ENCODE measurements around the gene MAP1LC3B. TPM values are rescaled to one million over a fixed set of nuclear protein-coding genes. Genes with fewer than 3 reads are reported as not detected.

Gene MAP1LC3B
- total RNA-seq, 1 donor = 54.9 TPM

DNA sequence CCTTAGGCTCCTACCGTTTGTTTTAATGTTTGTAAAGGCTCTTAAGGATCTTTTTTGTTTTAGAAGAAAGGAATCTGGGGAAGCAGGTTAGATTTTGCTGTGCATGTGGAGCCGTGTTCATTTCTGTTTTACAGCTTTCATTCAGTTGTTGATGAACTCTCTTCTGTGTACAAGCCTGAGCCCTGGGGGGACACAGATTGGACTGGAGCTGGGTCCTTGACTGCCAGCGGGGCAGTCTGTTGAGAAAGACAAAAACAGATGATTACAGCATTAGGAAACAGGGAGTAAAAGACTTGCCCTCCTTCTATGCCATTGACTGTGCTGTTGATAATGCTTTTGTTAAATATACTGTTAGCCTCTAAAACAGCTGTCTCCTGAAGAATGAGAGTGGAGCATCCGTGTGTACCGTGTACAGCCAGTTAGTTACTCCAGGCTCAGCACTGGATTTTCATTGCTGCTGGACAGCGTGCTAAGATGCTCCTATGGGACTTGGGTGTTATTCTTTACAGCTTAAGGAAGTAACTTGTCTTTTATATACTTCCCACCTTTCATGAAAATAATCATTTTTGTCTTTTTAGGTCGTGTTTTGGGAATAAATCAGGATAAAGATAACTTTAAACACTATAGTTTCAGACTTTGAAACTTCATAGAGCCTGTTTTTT, 3.2 kb downstream of the MAP1LC3B start:
- no peak overlapping the region for H3K4me3 ChIP-seq (ENCODE audit: low read depth, low read length)
- no peak for DNase-seq (ENCODE audit: low read depth)
- TF ChIP-seq, protein P1, sequence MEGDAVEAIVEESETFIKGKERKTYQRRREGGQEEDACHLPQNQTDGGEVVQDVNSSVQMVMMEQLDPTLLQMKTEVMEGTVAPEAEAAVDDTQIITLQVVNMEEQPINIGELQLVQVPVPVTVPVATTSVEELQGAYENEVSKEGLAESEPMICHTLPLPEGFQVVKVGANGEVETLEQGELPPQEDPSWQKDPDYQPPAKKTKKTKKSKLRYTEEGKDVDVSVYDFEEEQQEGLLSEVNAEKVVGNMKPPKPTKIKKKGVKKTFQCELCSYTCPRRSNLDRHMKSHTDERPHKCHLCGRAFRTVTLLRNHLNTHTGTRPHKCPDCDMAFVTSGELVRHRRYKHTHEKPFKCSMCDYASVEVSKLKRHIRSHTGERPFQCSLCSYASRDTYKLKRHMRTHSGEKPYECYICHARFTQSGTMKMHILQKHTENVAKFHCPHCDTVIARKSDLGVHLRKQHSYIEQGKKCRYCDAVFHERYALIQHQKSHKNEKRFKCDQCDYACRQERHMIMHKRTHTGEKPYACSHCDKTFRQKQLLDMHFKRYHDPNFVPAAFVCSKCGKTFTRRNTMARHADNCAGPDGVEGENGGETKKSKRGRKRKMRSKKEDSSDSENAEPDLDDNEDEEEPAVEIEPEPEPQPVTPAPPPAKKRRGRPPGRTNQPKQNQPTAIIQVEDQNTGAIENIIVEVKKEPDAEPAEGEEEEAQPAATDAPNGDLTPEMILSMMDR (IDR thresholded peaks at IDR 0.05; ENCODE audit: insufficient read depth, low read length) = no peak

DNA sequence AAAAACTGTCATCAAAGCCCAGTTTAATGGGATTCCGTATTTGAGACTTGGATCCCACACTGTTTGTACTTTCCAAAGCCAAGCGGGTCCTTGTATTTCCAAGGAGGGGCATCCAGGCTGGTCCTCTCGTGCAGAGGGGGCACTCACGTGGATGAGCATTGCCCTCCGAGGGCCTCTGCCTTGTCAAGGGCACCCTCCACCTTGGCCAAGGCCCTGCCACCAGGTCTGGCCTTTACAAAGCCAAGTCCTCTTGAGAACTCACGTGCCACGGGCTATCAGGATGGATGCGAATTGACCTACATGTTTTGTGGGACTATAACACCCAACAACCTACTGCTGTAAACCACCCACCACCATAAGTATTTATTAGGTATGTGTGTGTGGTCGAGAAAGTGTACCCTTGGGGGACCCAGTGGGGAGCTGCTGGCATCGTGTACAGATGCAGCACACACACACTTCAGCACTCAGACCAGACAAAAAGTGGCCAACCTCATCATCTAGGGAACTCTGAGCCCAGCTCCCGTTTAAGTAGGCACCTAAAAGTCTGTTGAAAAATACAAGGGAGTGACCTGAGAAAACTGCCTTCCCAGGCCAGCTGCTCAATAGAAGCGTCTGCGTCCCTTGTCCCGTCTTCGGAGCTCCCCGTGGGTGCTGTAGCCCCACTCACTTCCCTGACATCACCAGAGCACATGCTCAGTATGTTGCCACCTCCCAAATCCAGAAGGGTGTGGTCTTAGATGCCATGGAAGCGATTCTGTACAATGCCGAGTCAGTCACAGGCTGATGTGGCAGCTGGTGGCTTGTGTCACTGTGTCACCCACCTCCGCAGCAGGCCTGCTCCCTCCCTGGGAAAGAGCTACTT, 12.9 kb downstream of the MAP1LC3B start:
- TF ChIP-seq, protein P1 (IDR thresholded peaks at IDR 0.05; ENCODE audit: insufficient read depth, low read length) = no peak
- H3K4me3 ChIP-seq (ENCODE audit: low read depth, low read length) = no peak overlapping the region
- no peak for DNase-seq (ENCODE audit: low read depth)

DNA sequence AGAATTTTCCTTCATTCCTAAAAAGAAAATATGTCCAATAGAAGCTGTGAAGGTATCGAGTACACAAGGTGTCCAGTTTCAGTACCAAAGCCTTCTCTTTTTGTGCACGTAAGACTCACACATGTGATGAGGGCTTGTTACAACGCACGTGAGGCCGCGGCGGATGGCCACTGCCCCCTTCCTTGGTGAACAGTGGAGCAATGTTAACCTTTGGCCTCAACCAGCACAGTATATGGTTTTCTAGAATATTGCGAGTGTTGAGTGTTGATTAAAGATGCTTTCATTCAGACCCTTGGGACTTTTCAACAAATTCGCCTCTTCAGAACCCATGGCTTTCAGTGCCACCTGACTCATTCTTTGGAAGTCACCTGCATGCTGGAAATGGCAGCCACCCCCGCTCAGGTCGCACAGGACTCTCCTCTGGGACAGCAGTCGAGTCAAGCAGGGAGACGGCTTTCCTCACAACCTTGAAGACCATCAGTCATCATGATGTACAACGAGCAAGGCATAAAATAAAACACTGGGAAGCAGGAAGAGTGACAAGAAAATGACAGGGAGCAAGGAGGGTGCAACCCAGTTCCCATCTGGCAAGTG, 14.5 kb downstream of the MAP1LC3B start:
- TF ChIP-seq, protein P1 (IDR thresholded peaks at IDR 0.05; ENCODE audit: insufficient read depth, low read length) = no peak

DNA sequence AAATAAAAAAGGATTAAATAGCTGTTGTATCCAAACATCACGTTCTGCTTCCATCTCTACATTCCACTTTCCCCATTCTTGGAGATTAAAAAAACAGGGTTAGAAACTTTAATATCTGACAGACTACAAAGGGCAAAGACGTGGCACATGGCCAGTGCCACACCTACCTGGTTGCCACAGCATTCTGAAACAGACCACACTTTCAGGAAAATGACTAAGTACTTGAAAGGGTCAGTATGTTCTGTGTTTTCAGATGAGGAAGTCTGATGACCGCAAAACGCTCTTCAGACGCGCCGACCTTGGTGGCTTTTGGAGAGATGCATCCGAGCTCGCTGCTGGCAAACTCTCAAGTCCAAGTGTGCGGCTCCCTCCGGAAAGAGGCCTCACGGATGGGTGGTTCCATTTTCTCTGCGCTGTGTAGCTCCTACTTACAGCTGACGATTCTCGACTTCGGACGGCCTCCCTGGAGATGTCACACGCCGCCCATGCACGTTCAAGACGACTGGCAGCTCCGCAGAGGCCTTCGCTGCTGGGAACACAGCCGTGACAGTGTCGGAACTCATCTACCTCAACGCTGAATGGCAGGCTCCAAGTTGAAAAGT, 15.5 kb downstream of the MAP1LC3B start:
- no peak overlapping the region for H3K4me3 ChIP-seq (ENCODE audit: low read depth, low read length)
- no peak for DNase-seq (ENCODE audit: low read depth)
- TF ChIP-seq, protein P1 (IDR thresholded peaks at IDR 0.05; ENCODE audit: insufficient read depth, low read length) = no peak

More for the DNA sequence above, 14.5 kb downstream of the MAP1LC3B start:
- H3K4me3 ChIP-seq (ENCODE audit: low read depth, low read length) = no peak overlapping the region
- DNase-seq (ENCODE audit: low read depth) = no peak

DNA sequence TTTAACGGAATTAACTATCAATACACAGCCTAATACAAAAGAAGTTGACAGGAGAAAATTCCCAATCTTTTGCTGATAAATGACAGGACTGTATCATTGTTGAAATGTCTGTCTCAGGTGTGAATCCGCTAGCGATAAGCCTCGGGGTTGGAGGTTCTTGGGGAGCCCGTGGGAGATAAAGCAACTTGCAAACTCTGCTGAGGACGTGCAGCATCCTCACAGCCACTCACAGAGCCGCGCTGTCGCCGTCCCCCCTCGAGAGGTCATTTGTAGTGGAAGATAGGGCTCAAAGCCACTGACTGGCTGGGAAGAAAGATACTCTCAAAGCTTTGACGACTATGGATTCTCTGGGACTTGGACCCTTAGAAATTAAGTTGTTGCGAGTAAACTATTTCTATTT, 17.0 kb downstream of the MAP1LC3B start:
- DNase-seq (ENCODE audit: low read depth) = no peak
- H3K4me3 ChIP-seq (ENCODE audit: low read depth, low read length) = no peak overlapping the region
- TF ChIP-seq, protein P1 (IDR thresholded peaks at IDR 0.05; ENCODE audit: insufficient read depth, low read length) = no peak

DNA sequence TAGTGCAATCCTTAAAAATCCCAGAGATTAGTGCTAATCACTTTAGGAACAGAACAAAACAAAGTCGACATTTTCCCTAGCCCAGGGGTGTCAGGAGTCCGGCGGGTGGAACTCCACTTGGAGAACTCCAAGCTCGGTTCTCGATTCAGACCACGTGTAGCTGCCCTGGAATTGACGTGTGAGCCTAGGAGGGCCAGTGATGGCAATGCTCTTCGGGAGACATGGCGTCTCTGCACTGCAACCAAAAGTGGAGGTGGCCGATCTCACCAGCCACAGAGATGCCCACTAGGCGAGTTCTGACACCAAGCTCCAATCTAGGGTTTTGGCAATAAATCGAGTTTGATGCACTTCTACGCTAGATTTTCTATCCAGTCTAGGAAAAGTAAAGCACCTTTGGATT, 17.6 kb downstream of the MAP1LC3B start:
- TF ChIP-seq, protein P1 (IDR thresholded peaks at IDR 0.05; ENCODE audit: insufficient read depth, low read length) = no peak
- H3K4me3 ChIP-seq (ENCODE audit: low read depth, low read length) = no peak overlapping the region
- DNase-seq (ENCODE audit: low read depth) = no peak

Measured in fibroblast of the aortic adventitia (primary cell).